IPS-15b (cell line): ENCODE results near the gene FUT8.

Experiments used
- H3K27me3 ChIP-seq: one replicate; pipeline ENCODE4 v1.6.1; 2013; ENCODE audit warnings: low read length; ENCODE audit not compliant: control insufficient read depth, insufficient read depth
- H3K36me3 ChIP-seq: one replicate; pipeline ENCODE4 v1.6.1; 2013; ENCODE audit warnings: low read length; ENCODE audit not compliant: control insufficient read depth, insufficient read depth
- H3K4me1 ChIP-seq: one replicate; pipeline ENCODE4 v1.6.1; 2013; ENCODE audit warnings: mild to moderate bottlenecking, low read length; ENCODE audit not compliant: control insufficient read depth, insufficient read depth
- H3K4me3 ChIP-seq: one replicate; pipeline ENCODE4 v1.5.1; 2013; ENCODE audit warnings: low read depth, low read length
- H3K9ac ChIP-seq: one replicate; pipeline ENCODE4 v1.6.1; 2013; ENCODE audit warnings: low read depth, mild to moderate bottlenecking, low read length
- H3K9me3 ChIP-seq: one replicate; pipeline ENCODE4 v1.6.1; 2013; ENCODE audit warnings: mild to moderate bottlenecking, low read length; ENCODE audit not compliant: control insufficient read depth, insufficient read depth

Gene FUT8

GRCh38 chr14:65433646-65434045 is 21.1 kb downstream of the FUT8 start:
- no peaks in the 10 kb centered on the region for H3K27me3 ChIP-seq
- H3K4me1 ChIP-seq = peaks cover 23% of the 10 kb centered on the region
- no peaks in the 10 kb centered on the region for H3K9me3 ChIP-seq
- no peak overlapping the region for H3K9ac ChIP-seq
- no peak overlapping the region for H3K4me3 ChIP-seq
- peaks cover 3% of the 10 kb centered on the region for H3K36me3 ChIP-seq

GRCh38 chr14:65434216-65434850 is 21.8 kb downstream of the FUT8 start:
- no peaks in the 10 kb centered on the region for H3K27me3 ChIP-seq

GRCh38 chr14:65438266-65438933 is 25.9 kb downstream of the FUT8 start:
- H3K9ac ChIP-seq = no peak overlapping the region

More at GRCh38 chr14:65434216-65434850, 21.8 kb downstream of the FUT8 start:
- no peaks in the 10 kb centered on the region for H3K9me3 ChIP-seq
- H3K9ac ChIP-seq = no peak overlapping the region
- H3K4me3 ChIP-seq = no peak overlapping the region
- H3K4me1 ChIP-seq = peaks cover 23% of the 10 kb centered on the region
- H3K36me3 ChIP-seq = peaks cover 3% of the 10 kb centered on the region

GRCh38 chr14:65439117-65439516 is 26.6 kb downstream of the FUT8 start:
- Histone ChIP-seq H3K27me3 (no peaks in the 10 kb centered on the region), H3K4me3 (no peak overlapping the region), H3K36me3 (peaks cover 3% of the 10 kb centered on the region), H3K9ac (no peak overlapping the region), H3K4me1 (peaks cover 13% of the 10 kb centered on the region), H3K9me3 (no peaks in the 10 kb centered on the region)

More at GRCh38 chr14:65438266-65438933, 25.9 kb downstream of the FUT8 start:
- Histone ChIP-seq H3K27me3 (no peaks in the 10 kb centered on the region), H3K9me3 (no peaks in the 10 kb centered on the region), H3K36me3 (peaks cover 3% of the 10 kb centered on the region), H3K4me1 (peaks cover 19% of the 10 kb centered on the region), H3K4me3 (no peak overlapping the region)

GRCh38 chr14:65440230-65440629 is 27.7 kb downstream of the FUT8 start:
- H3K4me1 ChIP-seq = peaks cover 9% of the 10 kb centered on the region
- no peak overlapping the region for H3K4me3 ChIP-seq
- peaks cover 3% of the 10 kb centered on the region for H3K36me3 ChIP-seq
- no peaks in the 10 kb centered on the region for H3K9me3 ChIP-seq
- H3K9ac ChIP-seq = no peak overlapping the region
- H3K27me3 ChIP-seq = no peaks in the 10 kb centered on the region

GRCh38 chr14:65444230-65444629 is 31.7 kb downstream of the FUT8 start:
- Histone ChIP-seq H3K9ac (no peak overlapping the region), H3K4me1 (peaks cover 6% of the 10 kb centered on the region), H3K4me3 (no peak overlapping the region), H3K9me3 (no peaks in the 10 kb centered on the region), H3K27me3 (no peaks in the 10 kb centered on the region), H3K36me3 (no peaks in the 10 kb centered on the region)

GRCh38 chr14:65446159-65446558 is 33.6 kb downstream of the FUT8 start:
- Histone ChIP-seq H3K9me3 (no peaks in the 10 kb centered on the region), H3K36me3 (no peaks in the 10 kb centered on the region)

GRCh38 chr14:65449647-65450046 is 37.1 kb downstream of the FUT8 start:
- Histone ChIP-seq H3K4me1 (peaks cover 6% of the 10 kb centered on the region), H3K4me3 (no peak overlapping the region), H3K36me3 (no peaks in the 10 kb centered on the region), H3K9ac (no peak overlapping the region), H3K9me3 (no peaks in the 10 kb centered on the region), H3K27me3 (no peaks in the 10 kb centered on the region)

More at GRCh38 chr14:65446159-65446558, 33.6 kb downstream of the FUT8 start:
- no peaks in the 10 kb centered on the region for H3K27me3 ChIP-seq
- H3K9ac ChIP-seq = no peak overlapping the region
- H3K4me3 ChIP-seq = no peak overlapping the region
- H3K4me1 ChIP-seq = peaks cover 6% of the 10 kb centered on the region

- Histone ChIP-seq H3K4me1 (no peaks in the 10 kb centered on the region), H3K27me3 (no peaks in the 10 kb centered on the region), H3K36me3 (no peaks in the 10 kb centered on the region), H3K9me3 (no peaks in the 10 kb centered on the region), H3K9ac (no peak overlapping the region), H3K4me3 (no peak overlapping the region)
These were observed 41.4 kb downstream of the FUT8 start for GRCh38 chr14:65453807-65454480.

- no peaks in the 10 kb centered on the region for H3K4me1 ChIP-seq
- no peaks in the 10 kb centered on the region for H3K36me3 ChIP-seq
- no peaks in the 10 kb centered on the region for H3K27me3 ChIP-seq
- no peaks in the 10 kb centered on the region for H3K9me3 ChIP-seq
- H3K9ac ChIP-seq = no peak overlapping the region
- H3K4me3 ChIP-seq = no peak overlapping the region
These were observed 43.7 kb downstream of the FUT8 start for GRCh38 chr14:65456247-65456646.

- peaks cover 3% of the 10 kb centered on the region for H3K4me1 ChIP-seq
- H3K9ac ChIP-seq = no peak overlapping the region
- H3K27me3 ChIP-seq = no peaks in the 10 kb centered on the region
- H3K4me3 ChIP-seq = no peak overlapping the region
- H3K9me3 ChIP-seq = no peaks in the 10 kb centered on the region
- no peaks in the 10 kb centered on the region for H3K36me3 ChIP-seq
These were observed 49.2 kb downstream of the FUT8 start for GRCh38 chr14:65461730-65462129.

GRCh38 chr14:65462411-65462810 is 49.9 kb downstream of the FUT8 start:
- H3K9ac ChIP-seq = no peak overlapping the region
- H3K4me3 ChIP-seq = no peak overlapping the region
- H3K9me3 ChIP-seq = no peaks in the 10 kb centered on the region
- H3K36me3 ChIP-seq = no peaks in the 10 kb centered on the region
- H3K4me1 ChIP-seq = peaks cover 3% of the 10 kb centered on the region
- no peaks in the 10 kb centered on the region for H3K27me3 ChIP-seq
